ENCODE data around the gene CROCC. TPM values are rescaled to one million over a fixed set of nuclear protein-coding genes. Genes with fewer than 3 reads are reported as not detected.

The CROCC gene
- total and polyA plus RNA-seq, 9 of the 15 experiments (the other 6 are each of a cell fraction or from before 2014, with no cell fraction given): 0.17 to 15.4 (median 7.6) TPM

GRCh38 chr1:16989676-16990391 lies 68.1 kb downstream of the CROCC start:
- no TSS peak for BruUV-seq (replicated peaks)
- Histone ChIP-seq H4K20me1 (replicated peaks; ENCODE audit: control insufficient read depth, insufficient read depth, low read length) (no peaks in the 10 kb centered on the region; the same call in 1 of the 2 replicates), H3K4me3 (no peak overlapping the region), H3K9me1 (ENCODE audit: control insufficient read depth, insufficient read depth, low read length) (peaks cover 4% of the 10 kb centered on the region), H2AFZ (ENCODE audit: low read depth, low read length) (no peak overlapping the region), H3K79me2 (ENCODE audit: control insufficient read depth, insufficient read depth, low read length) (no peaks in the 10 kb centered on the region), H3K36me3 (ENCODE audit: control insufficient read depth, insufficient read depth, low read length) (peaks cover 13% of the 10 kb centered on the region; the same call in 1 of the 3 replicates), H3K9ac (ENCODE audit: insufficient read depth in 1 of 2, low read depth in 2 of 2, low read length in 2 of 2) (peak overlapping the region in 1 of 2 experiments; percentile 8; a peak in 1 of 4 replicates), H3K27ac (ENCODE audit: extremely low read depth, low read depth, low read length) (no peak overlapping the region), H3K27me3 (ENCODE audit: control insufficient read depth in 2 of 2, insufficient read depth in 2 of 2, low read length in 2 of 2) (no peaks in the 10 kb centered on the region), H3K4me2 (ENCODE audit: insufficient read depth, low read length) (no peak overlapping the region), H3K9me3 (replicated peaks; ENCODE audit: control insufficient read depth, insufficient read depth, low read depth, low read length) (no peaks in the 10 kb centered on the region), H3K4me1 (replicated peaks in 1 of 2; ENCODE audit: control insufficient read depth in 2 of 2, insufficient read depth in 2 of 2, low read length in 2 of 2) (peaks cover 0 to 27% of the 10 kb centered on the region in 2 experiments; a peak in 1 of 5 replicates)
- ATAC-seq (no peak), FAIRE-seq (no peak), DNase-seq (ENCODE audit: extremely low read depth in 1 of 4, low spot score in 3 of 4) (no peak)
- in situ Hi-C loops (cut with MboI): no loop called here
- ChIA-PET POLR2A (interaction anchor here (0.9 to 1.1 kb wide), 3 partner anchors 8 to 24 kb away, joined by 4 read pairs; no protein-coding TSS in a partner anchor), CTCF (ENCODE audit: low intra/inter-chr PET ratio) (no interaction called here)
- 73% methylated on average over 22 of the region's 22 CpGs for WGBS (ENCODE audit: insufficient coverage, low coverage, missing lambda C conversion rate)
- TF ChIP-seq SRF (CRISPR knock-in tag; IDR thresholded peaks at IDR 0.05) (no peak), ZNF143 (CRISPR knock-in tag; IDR thresholded peaks at IDR 0.05) (0 out of 2 replicates have a peak, but pooled peaks have one; percentile 25), POLR2G (IDR thresholded peaks at IDR 0.05; ENCODE audit: low read depth, low read length) (peak; percentile 34; the same call in 1 of the 2 replicates), ZNF511 (CRISPR knock-in tag; IDR thresholded peaks at IDR 0.05) (no peak)
- intact Hi-C loops (cut with micrococcal nuclease): no loop called here
